ENCODE data around the gene SMAP1. TPM values are rescaled to one million over a fixed set of nuclear protein-coding genes. Genes with fewer than 3 reads are reported as not detected.

Gene SMAP1
- total and polyA plus RNA-seq, 2 experiments from 2014 or later, result 31.1 to 34.6 TPM

DNA sequence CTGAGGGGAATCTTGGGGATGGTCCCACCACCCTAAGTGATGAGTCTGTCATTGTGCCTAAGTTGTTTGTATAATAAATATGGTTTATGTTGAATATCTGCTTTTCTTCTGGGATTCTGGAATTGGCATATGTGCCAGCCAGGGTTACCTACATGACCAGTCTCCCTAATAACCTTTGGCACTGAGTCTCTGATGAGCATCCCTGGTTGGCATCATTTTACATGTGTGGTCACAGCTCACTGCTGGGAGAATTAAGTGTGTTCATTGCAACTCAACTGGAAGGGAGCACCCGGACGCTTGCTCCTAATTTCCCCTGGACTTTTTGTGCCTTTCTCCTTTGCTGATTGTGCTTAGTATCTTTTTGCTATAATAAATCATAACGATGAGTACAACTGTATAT lies 8.1 kb downstream of the SMAP1 start (continued):
- TF ChIP-seq, protein P1, sequence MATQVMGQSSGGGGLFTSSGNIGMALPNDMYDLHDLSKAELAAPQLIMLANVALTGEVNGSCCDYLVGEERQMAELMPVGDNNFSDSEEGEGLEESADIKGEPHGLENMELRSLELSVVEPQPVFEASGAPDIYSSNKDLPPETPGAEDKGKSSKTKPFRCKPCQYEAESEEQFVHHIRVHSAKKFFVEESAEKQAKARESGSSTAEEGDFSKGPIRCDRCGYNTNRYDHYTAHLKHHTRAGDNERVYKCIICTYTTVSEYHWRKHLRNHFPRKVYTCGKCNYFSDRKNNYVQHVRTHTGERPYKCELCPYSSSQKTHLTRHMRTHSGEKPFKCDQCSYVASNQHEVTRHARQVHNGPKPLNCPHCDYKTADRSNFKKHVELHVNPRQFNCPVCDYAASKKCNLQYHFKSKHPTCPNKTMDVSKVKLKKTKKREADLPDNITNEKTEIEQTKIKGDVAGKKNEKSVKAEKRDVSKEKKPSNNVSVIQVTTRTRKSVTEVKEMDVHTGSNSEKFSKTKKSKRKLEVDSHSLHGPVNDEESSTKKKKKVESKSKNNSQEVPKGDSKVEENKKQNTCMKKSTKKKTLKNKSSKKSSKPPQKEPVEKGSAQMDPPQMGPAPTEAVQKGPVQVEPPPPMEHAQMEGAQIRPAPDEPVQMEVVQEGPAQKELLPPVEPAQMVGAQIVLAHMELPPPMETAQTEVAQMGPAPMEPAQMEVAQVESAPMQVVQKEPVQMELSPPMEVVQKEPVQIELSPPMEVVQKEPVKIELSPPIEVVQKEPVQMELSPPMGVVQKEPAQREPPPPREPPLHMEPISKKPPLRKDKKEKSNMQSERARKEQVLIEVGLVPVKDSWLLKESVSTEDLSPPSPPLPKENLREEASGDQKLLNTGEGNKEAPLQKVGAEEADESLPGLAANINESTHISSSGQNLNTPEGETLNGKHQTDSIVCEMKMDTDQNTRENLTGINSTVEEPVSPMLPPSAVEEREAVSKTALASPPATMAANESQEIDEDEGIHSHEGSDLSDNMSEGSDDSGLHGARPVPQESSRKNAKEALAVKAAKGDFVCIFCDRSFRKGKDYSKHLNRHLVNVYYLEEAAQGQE (IDR thresholded peaks at IDR 0.05; ENCODE audit: unreplicated experiment), result no peak
- TF ChIP-seq, protein P2, sequence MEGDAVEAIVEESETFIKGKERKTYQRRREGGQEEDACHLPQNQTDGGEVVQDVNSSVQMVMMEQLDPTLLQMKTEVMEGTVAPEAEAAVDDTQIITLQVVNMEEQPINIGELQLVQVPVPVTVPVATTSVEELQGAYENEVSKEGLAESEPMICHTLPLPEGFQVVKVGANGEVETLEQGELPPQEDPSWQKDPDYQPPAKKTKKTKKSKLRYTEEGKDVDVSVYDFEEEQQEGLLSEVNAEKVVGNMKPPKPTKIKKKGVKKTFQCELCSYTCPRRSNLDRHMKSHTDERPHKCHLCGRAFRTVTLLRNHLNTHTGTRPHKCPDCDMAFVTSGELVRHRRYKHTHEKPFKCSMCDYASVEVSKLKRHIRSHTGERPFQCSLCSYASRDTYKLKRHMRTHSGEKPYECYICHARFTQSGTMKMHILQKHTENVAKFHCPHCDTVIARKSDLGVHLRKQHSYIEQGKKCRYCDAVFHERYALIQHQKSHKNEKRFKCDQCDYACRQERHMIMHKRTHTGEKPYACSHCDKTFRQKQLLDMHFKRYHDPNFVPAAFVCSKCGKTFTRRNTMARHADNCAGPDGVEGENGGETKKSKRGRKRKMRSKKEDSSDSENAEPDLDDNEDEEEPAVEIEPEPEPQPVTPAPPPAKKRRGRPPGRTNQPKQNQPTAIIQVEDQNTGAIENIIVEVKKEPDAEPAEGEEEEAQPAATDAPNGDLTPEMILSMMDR (conservative IDR thresholded peaks at IDR 0.05; ENCODE audit: low read depth in 2 of 2), result no peak
- TF ChIP-seq POLR2AphosphoS5 (IDR thresholded peaks at IDR 0.05; ENCODE audit: low read depth) (no peak), NANOG (IDR thresholded peaks at IDR 0.05; ENCODE audit: borderline replicate concordance) (no peak)

DNA sequence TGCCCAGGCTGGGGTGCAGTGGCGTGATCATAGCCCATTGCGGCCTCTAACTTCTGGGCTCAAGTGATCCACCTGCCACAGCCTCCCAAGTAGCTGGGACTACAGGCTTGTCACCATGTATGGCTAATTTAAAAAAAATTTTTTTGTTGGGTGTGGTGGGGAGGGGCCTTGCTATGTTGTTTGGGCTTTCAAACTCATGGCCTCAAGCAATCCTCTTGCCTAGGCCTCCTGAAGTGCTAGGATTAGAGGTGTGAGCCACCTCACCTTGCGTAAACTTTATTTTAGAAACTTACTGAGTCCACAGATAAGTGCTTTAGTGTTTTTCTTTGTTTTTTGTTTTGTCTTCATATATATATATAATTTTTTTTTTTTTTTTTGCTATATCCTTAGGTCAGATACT lies 9.1 kb downstream of the SMAP1 start:
- Histone ChIP-seq H3K27me3 (ENCODE audit: insufficient read depth) (no peaks in the 10 kb centered on the region), H3K4me2 (no peak overlapping the region), H3K27ac (ENCODE audit: low read depth) (no peak overlapping the region), H4K20me1 (replicated peaks; ENCODE audit: insufficient read depth) (peaks cover 3% of the 10 kb centered on the region; the same call in 1 of the 2 replicates), H2AFZ (no peak overlapping the region), H3K4me3 (no peak overlapping the region), H3K36me3 (ENCODE audit: insufficient read depth) (no peaks in the 10 kb centered on the region), H3K9me2 (ENCODE audit: insufficient read depth) (no peaks in the 10 kb centered on the region), H3K4me1 (ENCODE audit: insufficient read depth) (0 out of 2 replicates have a peak, but pooled peaks cover 8% of the 10 kb centered on the region), H3F3A (replicated peaks; ENCODE audit: low read depth) (no peaks in the 10 kb centered on the region), H3K79me2 (replicated peaks; ENCODE audit: insufficient read depth) (peaks cover 93% of the 10 kb centered on the region)
- peaks cover 6% of the 10 kb centered on the region for H3K27me3 Mint-ChIP-seq (ENCODE audit: insufficient read depth, low read depth, poor library complexity)
- DNase-seq (ENCODE audit: low spot score) (no peak), ATAC-seq (no peak)
- H3K4me3 Mint-ChIP-seq, result no peak overlapping the region
- no peaks in the 10 kb centered on the region for H3K36me3 Mint-ChIP-seq (ENCODE audit: low read depth)
- H3K9me3 Mint-ChIP-seq, result 0 out of 3 replicates have a peak, but pooled peaks cover 2% of the 10 kb centered on the region
- H3K4me1 Mint-ChIP-seq, result peaks cover 17% of the 10 kb centered on the region; the same call in 2 of the 3 replicates
- no peak overlapping the region for H3K27ac Mint-ChIP-seq
- TF ChIP-seq EZH2phosphoT487 (IDR thresholded peaks at IDR 0.05; ENCODE audit: unreplicated experiment) (no peak), ZNF462 (CRISPR knock-in tag; IDR thresholded peaks at IDR 0.05) (no peak), STAT1 (IDR thresholded peaks at IDR 0.05; ENCODE audit: unreplicated experiment) (no peak), CREB1 (CRISPR knock-in tag; IDR thresholded peaks at IDR 0.05; ENCODE audit: low read depth) (no peak), ZNF114 (CRISPR knock-in tag; IDR thresholded peaks at IDR 0.05) (no peak), JUNB (IDR thresholded peaks at IDR 0.05; ENCODE audit: unreplicated experiment) (no peak), NANOG (IDR thresholded peaks at IDR 0.05; ENCODE audit: borderline replicate concordance) (no peak)
- TF ChIP-seq, protein P1 (IDR thresholded peaks at IDR 0.05; ENCODE audit: unreplicated experiment), result no peak
